Stomach (tissue), 9 donors: ENCODE results near the gene CRYBA2. TPM values are rescaled to one million over a fixed set of nuclear protein-coding genes. Genes with fewer than 3 reads are reported as not detected.

ENCODE experiments used
- DNase-seq, 2 donors: peaks; one replicate each; pipeline versions ENCODE4 v3.0.0 to v3.0.0-alpha.2; 2013 to 2019
- H3K27ac ChIP-seq, 5 donors: fragments of 200-600 bp in 4 of 5; sonication (generic) in 4 of 5; one replicate each; pipeline ENCODE4 v1.5.1; 2013 to 2019; ENCODE audit warnings: mild to moderate bottlenecking in 1 of 5, moderate library complexity in 1 of 5
- H3K27me3 ChIP-seq, 3 donors: fragments of 200-600 bp; sonication (generic); one replicate each; pipeline ENCODE4 v1.5.1; 2017 to 2019; ENCODE audit warnings: mixed run types in 1 of 3
- H3K36me3 ChIP-seq, 4 donors: fragments of 200-600 bp; sonication (generic); 1 replicate in 3 of 4; 2 replicates in 1 of 4; pipeline ENCODE4 v1.5.1; 2016 to 2019
- H3K4me1 ChIP-seq, 4 donors: fragments of 200-600 bp; sonication (generic); one replicate each; pipeline ENCODE4 v1.5.1; 2016 to 2019
- H3K4me3 ChIP-seq, 4 donors: fragments of 200-600 bp; sonication (generic) in 3 of 4; one replicate each; pipeline ENCODE4 v1.5.1; 2016 to 2019; ENCODE audit warnings: mild to moderate bottlenecking in 1 of 4
- H3K9me3 ChIP-seq, 4 donors: fragments of 200-600 bp; sonication (generic); one replicate each; pipeline ENCODE4 v1.5.1; 2016 to 2019
- CTCF ChIP-seq, 7 experiments: fragments of 450-650 bp in 4 of 7; fragments of 200-600 bp in 3 of 7; sonication (generic) in 3 of 7; IDR thresholded peaks; one replicate each; pipeline ENCODE4 v1.5.1; 2016 to 2019; ENCODE audit warnings: antibody characterized with exemption in 7 of 7, control low read depth in 2 of 7, mild to moderate bottlenecking in 1 of 7
- EP300 ChIP-seq: sonication (generic); formaldehyde crosslinking; IDR thresholded peaks from one replicate; pipeline ENCODE4 v1.6.1; 2017; ENCODE audit warnings: antibody characterized with exemption
- POLR2A ChIP-seq, 4 donors: fragments of 450-650 bp; IDR thresholded peaks; one replicate each; pipeline ENCODE4 v1.6.1; 2016; ENCODE audit warnings: antibody characterized with exemption in 4 of 4, control low read depth in 2 of 4, mild to moderate bottlenecking in 1 of 4, moderate library complexity in 1 of 4
- POLR2AphosphoS5 ChIP-seq, 3 donors: sonication (generic); formaldehyde crosslinking; IDR thresholded peaks; one replicate each; pipeline ENCODE4 v1.6.1; 2016; ENCODE audit warnings: antibody characterized with exemption in 3 of 3
- WGBS, 5 donors: extraction: QIAGEN DNeasy Blood & Tissue Kit in 3 of 5; methylation state at CpG; one replicate each; pipeline versions ENCODE4 v1.1.5 to v1.1.7; 2013 to 2018; 5-methylcytosine and 5-hydroxymethylcytosine counted together
- intact Hi-C: fragments of 100-400 bp; cut with DNase I; formaldehyde crosslinking; loops from one replicate; pipeline ENCODE4 v1.15.1; 2023; ENCODE audit warnings: low total_unique reads
- polyA plus RNA-seq, 3 donors: library from polyadenylated mRNA; stranded (reverse); fragments of 200-250 nt; gene quantifications; one replicate each; pipeline ENCODE4 v1.2.3, GENCODE V29; 2013
- total RNA-seq, 5 donors: library from RNA; depleted of rRNA; stranded (reverse); fragments of >200 nt; gene quantifications; one replicate each; pipeline versions ENCODE4 v1.1.0 to v1.2.3, GENCODE V29; 2014 to 2016
- donor health status: healthy with polysubstance abuse.
- donor health status: Bipolar disorder and iron deficiency.
- donor health status: healthy.

CRYBA2 gene
- total and polyA plus RNA-seq, 8 donors = 1.2 to 7.5 (median 3.2) TPM; not detected in 4

GRCh38 chr2:219019436-219019835 lies 26.2 kb upstream of the CRYBA2 start:
- Histone ChIP-seq H3K27ac (no peak overlapping the region), H3K4me1 (no peaks in the 10 kb centered on the region), H3K9me3 (no peaks in the 10 kb centered on the region), H3K36me3 (no peaks in the 10 kb centered on the region), H3K27me3 (peaks cover 0 to 44% (median 0%) of the 10 kb centered on the region in 3 donors), H3K4me3 (no peak overlapping the region)
- 74 to 88% (median 84%) methylated on average over 6 of the region's 6 CpGs for WGBS, 5 donors
- no peak for TF ChIP-seq POLR2AphosphoS5 (IDR thresholded peaks at IDR 0.05)
- no peak for DNase-seq
- intact Hi-C loops = no loop called here

DNA sequence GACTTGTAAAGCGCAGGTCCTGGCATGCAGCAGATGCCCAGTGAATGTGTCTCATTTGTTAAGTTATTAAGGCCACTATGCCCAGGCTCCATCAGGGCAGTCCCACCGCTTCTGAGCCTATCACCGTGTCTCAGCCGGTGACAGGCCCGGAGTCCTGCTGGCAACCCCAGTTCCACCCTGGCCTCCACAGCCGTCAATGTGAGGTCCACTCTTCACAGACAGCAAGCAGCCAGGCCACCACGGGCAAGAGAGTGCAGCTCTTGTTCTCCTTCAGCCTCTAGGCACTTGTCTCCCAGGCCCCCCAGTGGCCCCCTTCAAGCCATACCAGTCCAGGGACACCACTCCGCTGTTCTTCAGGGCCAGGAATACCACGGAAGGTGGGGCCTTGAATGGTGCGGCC lies 25.5 kb upstream of the CRYBA2 start:
- H3K4me1 ChIP-seq = no peaks in the 10 kb centered on the region
- intact Hi-C loops = no loop called here
- 88 to 94% (median 91%) methylated on average over 4 to 10 of the region's 10 CpGs for WGBS, 5 donors
- no peak for DNase-seq
- H3K36me3 ChIP-seq = no peaks in the 10 kb centered on the region
- H3K9me3 ChIP-seq = no peaks in the 10 kb centered on the region
- peaks cover 0 to 51% (median 0%) of the 10 kb centered on the region in 3 donors for H3K27me3 ChIP-seq
- H3K27ac ChIP-seq = no peak overlapping the region
- TF ChIP-seq EP300 = no peak
- TF ChIP-seq POLR2AphosphoS5 (IDR thresholded peaks at IDR 0.05) = no peak
- TF ChIP-seq CTCF (IDR thresholded peaks at IDR 0.05) = no peak
- TF ChIP-seq POLR2A (IDR thresholded peaks at IDR 0.05) = no peak
- no peak overlapping the region for H3K4me3 ChIP-seq

- H3K27me3 ChIP-seq = peaks cover 0 to 56% (median 0%) of the 10 kb centered on the region in 3 donors
- TF ChIP-seq EP300 = no peak
- no peak overlapping the region for H3K4me3 ChIP-seq
- WGBS, 5 donors = 80 to 89% (median 85%) methylated on average over 7 of the region's 7 CpGs
- H3K27ac ChIP-seq = no peak overlapping the region
- intact Hi-C loops = no loop called here
- DNase-seq = no peak
- H3K9me3 ChIP-seq = no peaks in the 10 kb centered on the region
- H3K36me3 ChIP-seq = no peaks in the 10 kb centered on the region
- no peaks in the 10 kb centered on the region for H3K4me1 ChIP-seq
These were observed 25.1 kb upstream of the CRYBA2 start for GRCh38 chr2:219018286-219018685.

DNA sequence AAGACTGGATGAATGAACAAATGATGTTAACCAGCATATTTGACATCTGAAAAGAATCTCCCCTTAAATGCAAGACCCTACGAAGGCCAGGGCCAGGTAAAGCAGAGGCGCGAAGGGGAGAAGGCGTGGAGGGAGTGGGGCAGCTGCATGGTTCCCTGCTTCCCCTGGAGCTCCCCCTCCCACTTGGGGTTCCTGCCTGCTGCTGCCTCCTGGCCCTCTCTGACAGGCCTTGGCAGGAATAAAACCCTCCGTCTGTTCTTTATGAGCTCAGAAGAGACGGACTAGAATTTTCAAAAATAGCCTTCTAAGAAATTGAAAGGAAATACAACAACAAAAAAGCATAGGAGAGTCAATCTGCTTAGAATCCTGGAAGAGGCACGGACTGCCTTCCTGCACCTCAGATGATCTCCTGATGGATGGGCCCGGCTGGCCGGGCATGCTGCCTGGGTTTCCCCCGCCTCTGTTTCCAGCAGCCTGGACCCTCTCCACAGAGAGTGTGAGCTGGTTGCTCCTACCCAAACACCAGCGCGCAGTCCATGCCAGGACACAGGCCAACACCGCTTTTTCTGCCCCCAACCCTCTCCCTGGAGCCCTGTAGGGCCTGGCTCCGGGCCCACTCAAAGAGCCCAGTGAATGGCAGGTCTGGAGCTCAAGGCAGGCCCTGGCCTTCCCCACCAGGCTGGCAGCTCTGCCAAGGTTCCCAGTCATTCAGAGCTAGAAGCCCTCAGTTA lies 24.1 kb upstream of the CRYBA2 start:
- Histone ChIP-seq H3K27ac (no peak overlapping the region), H3K36me3 (no peaks in the 10 kb centered on the region), H3K4me1 (no peaks in the 10 kb centered on the region), H3K27me3 (peaks cover 0 to 58% (median 0%) of the 10 kb centered on the region in 3 donors), H3K4me3 (no peak overlapping the region), H3K9me3 (no peaks in the 10 kb centered on the region)
- no peak for TF ChIP-seq POLR2AphosphoS5 (IDR thresholded peaks at IDR 0.05)
- no peak for TF ChIP-seq EP300
- no peak for TF ChIP-seq POLR2A (IDR thresholded peaks at IDR 0.05)
- no peak for TF ChIP-seq CTCF (IDR thresholded peaks at IDR 0.05)
- DNase-seq = peak in 1 of 2 donors; percentile 40
- intact Hi-C loops = no loop called here
- WGBS, 5 donors = 68 to 84% (median 79%) methylated on average over 12 to 14 of the region's 14 CpGs

DNA sequence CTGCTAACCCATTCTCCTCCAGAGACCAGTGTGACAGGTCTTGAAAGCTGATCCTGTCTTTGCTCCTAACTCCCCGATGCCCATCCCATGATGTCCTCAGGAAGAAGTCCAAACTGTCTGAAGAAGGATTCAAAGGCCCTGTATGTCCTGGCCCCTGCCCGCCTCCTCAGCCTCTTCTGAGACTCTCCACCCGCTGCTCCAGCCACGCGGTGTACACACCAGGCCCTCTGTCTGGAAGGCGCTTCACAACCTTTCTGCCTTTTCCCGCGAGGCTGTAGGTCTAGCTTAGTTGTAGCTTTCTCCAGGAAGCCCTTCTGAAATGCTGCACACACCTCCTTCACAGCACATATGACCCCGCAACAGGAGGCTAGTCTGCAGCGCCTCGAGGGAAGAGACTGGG lies 23.5 kb upstream of the CRYBA2 start:
- Histone ChIP-seq H3K4me1 (no peaks in the 10 kb centered on the region), H3K27ac (no peak overlapping the region), H3K36me3 (no peaks in the 10 kb centered on the region), H3K27me3 (peaks cover 0 to 52% (median 0%) of the 10 kb centered on the region in 3 donors), H3K4me3 (no peak overlapping the region), H3K9me3 (no peaks in the 10 kb centered on the region)
- WGBS, 5 donors = 88 to 93% (median 91%) methylated on average over 11 of the region's 11 CpGs
- intact Hi-C loops = no loop called here
- TF ChIP-seq POLR2A (IDR thresholded peaks at IDR 0.05) (no peak), CTCF (IDR thresholded peaks at IDR 0.05) (no peak), EP300 (no peak), POLR2AphosphoS5 (IDR thresholded peaks at IDR 0.05) (no peak)
- no peak for DNase-seq
